Muscle layer of colon (tissue), 2 donors: Measurements from ENCODE around the gene SMPD2.

Experiments used
- H3K27ac ChIP-seq: one replicate; pipeline ENCODE4 v1.7.0; 2013; ENCODE audit warnings: low read depth, mild to moderate bottlenecking, low read length, moderate library complexity
- H3K27me3 ChIP-seq, 2 donors: one replicate each; pipeline ENCODE4 v1.7.0; 2013; ENCODE audit warnings: low read length in 2 of 2, mild to moderate bottlenecking in 2 of 2; ENCODE audit not compliant: insufficient read depth in 2 of 2, control insufficient read depth in 1 of 2
- H3K36me3 ChIP-seq: one replicate; pipeline ENCODE4 v1.7.0; 2013; ENCODE audit warnings: mild to moderate bottlenecking, low read length; ENCODE audit not compliant: insufficient read depth
- H3K4me1 ChIP-seq: one replicate; pipeline ENCODE4 v1.7.0; 2013; ENCODE audit warnings: mild to moderate bottlenecking, low read length; ENCODE audit not compliant: insufficient read depth
- H3K4me3 ChIP-seq, 2 donors: one replicate each; pipeline ENCODE4 v1.7.0; 2013; ENCODE audit warnings: low read length in 2 of 2, low read depth in 1 of 2, mild to moderate bottlenecking in 1 of 2, moderate library complexity in 1 of 2
- H3K9ac ChIP-seq: one replicate; pipeline ENCODE4 v1.7.0; 2013; ENCODE audit warnings: low read length
- H3K9me3 ChIP-seq: one replicate; pipeline ENCODE4 v1.7.0; 2013; ENCODE audit warnings: mild to moderate bottlenecking, low read length
- donor health status: abdominal sarcoma.
- donor health status: Adenocarcinoma of cecum.

SMPD2 gene

DNA sequence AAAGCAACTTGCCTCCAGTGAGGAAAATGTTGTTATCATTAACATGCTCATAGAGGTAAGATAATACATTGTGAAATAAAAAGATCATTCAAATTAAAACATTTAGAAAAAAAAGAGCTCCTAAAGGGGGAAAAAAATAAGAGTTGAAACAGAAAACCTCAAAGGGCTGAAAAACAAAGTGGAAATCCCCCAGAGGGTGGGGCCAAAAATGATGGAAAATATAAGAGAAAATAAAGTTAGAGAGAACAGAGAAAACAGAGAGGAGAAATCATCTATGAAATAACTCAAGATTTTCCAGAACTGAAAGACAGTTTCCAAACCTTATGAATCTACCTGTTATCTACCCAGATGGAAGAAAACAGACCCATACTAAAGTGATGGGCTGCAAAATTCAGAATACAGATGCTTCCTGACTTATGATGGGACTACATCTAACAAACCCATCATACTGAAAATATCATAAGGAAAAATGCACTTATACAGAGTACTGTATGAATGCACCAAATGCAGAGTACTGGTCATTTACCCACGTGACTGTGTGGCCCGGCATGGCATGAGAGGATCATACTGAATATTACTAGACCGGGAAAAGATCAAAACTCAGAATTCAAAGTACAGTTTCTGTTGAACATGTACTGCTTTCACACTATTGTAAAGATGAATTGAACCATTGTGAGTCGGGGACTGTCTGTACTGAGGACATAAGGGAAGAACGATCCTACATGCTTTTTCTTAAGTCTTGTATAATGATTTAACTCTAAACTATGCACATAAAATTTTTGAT is 38.5 kb downstream of the SMPD2 start:
- H3K36me3 ChIP-seq, result peaks cover 43% of the 10 kb centered on the region
- no peak overlapping the region for H3K9ac ChIP-seq
- H3K9me3 ChIP-seq, result no peaks in the 10 kb centered on the region
- H3K4me3 ChIP-seq, result no peak overlapping the region
- H3K27me3 ChIP-seq, result no peaks in the 10 kb centered on the region
- no peak overlapping the region for H3K27ac ChIP-seq
- H3K4me1 ChIP-seq, result peaks cover 42% of the 10 kb centered on the region

GRCh38 chr6:109480993-109481480 is 40.5 kb downstream of the SMPD2 start:
- H3K27ac ChIP-seq, result no peak overlapping the region
- no peak overlapping the region for H3K9ac ChIP-seq
- peaks cover 42% of the 10 kb centered on the region for H3K4me1 ChIP-seq
- H3K9me3 ChIP-seq, result no peaks in the 10 kb centered on the region
- peak overlapping the region in 1 of 2 donors; percentile 84 for H3K4me3 ChIP-seq
- H3K27me3 ChIP-seq, result no peaks in the 10 kb centered on the region
- H3K36me3 ChIP-seq, result peaks cover 32% of the 10 kb centered on the region

DNA sequence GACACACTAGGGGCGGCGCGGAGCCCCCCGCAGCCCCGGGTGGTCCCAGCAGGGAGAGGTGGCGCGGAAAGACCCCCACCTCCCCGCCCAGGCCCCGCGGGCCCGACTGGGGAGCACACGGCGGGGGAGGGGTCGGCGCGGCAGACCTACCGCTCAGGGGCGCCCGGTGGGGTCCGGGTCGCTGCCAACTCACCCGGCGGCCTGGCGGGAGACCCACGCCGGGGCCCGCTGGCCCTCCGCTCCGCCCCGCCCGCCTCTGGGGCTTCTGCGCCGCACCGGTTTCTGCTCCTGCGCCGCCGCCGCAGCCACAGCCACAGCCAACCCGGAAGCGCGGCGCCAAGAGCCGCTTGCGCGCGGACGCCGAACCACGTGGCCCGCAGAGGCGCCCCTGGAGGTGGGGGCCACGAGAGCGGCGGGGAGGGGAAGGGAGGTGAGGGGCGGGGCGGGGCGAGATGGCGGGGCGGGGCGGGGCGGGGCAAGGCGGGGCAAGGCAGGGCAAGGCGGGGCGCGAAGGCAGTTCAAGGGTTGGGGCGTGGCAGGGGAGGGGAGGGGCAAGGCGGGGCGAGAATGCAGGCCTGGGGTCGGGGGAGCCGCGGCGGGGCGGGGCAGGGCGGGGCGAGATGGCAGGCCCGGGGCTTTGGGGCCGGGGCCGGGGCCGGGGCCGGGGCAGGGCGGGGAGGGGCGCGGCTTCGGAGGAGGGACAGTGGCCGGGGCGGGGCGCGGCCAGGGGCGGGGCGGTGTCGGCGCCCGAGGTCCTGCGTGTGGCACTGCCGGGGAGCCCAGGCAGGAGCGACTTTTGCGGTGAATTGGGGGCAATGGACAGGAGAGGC is 42.6 kb downstream of the SMPD2 start, which contains the start of gene ZBTB24:
TSS of gene ZBTB24 (minus strand) at position 315 of the 830 bp plus-strand sequence. CDS start 1,193 bp downstream, outside the sequence.
- Histone ChIP-seq H3K27ac (peak within 1 kb of the TSS; percentile 63), H3K27me3 (no peaks in the 10 kb centered on the region), H3K4me1 (peaks cover 35% of the 10 kb centered on the region), H3K4me3 (peak within 1 kb of the TSS; percentile 71 to 84), H3K9ac (peak within 1 kb of the TSS; percentile 49), H3K9me3 (no peaks in the 10 kb centered on the region), H3K36me3 (peaks cover 16% of the 10 kb centered on the region)

DNA sequence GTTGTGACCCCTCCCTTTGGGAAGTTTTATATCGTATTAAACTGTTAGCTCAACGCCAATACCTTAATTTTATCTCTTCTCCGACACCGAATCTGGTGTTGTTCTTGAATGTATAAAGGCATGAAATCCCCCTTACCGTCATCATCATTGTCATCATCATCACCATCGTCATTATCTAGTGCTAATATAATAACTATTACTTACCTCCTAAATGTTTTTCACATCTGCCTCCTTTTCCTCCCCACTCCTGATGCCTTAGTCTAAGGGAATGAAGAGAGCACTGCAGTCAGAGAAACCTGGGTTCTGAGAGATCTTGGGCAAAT is 43.2 kb downstream of the SMPD2 start:
- Histone ChIP-seq H3K9ac (no peak overlapping the region), H3K27me3 (no peaks in the 10 kb centered on the region), H3K36me3 (peaks cover 16% of the 10 kb centered on the region), H3K4me1 (peaks cover 31% of the 10 kb centered on the region), H3K9me3 (no peaks in the 10 kb centered on the region), H3K4me3 (peak overlapping the region; percentile 36 to 58), H3K27ac (no peak overlapping the region)

- Histone ChIP-seq H3K4me1 (peaks cover 26% of the 10 kb centered on the region), H3K36me3 (peaks cover 16% of the 10 kb centered on the region), H3K9me3 (no peaks in the 10 kb centered on the region), H3K9ac (no peak overlapping the region), H3K27ac (no peak overlapping the region), H3K4me3 (peak overlapping the region in 1 of 2 donors; percentile 58), H3K27me3 (no peaks in the 10 kb centered on the region)
These were observed 43.6 kb downstream of the SMPD2 start for GRCh38 chr6:109484122-109484521.

DNA sequence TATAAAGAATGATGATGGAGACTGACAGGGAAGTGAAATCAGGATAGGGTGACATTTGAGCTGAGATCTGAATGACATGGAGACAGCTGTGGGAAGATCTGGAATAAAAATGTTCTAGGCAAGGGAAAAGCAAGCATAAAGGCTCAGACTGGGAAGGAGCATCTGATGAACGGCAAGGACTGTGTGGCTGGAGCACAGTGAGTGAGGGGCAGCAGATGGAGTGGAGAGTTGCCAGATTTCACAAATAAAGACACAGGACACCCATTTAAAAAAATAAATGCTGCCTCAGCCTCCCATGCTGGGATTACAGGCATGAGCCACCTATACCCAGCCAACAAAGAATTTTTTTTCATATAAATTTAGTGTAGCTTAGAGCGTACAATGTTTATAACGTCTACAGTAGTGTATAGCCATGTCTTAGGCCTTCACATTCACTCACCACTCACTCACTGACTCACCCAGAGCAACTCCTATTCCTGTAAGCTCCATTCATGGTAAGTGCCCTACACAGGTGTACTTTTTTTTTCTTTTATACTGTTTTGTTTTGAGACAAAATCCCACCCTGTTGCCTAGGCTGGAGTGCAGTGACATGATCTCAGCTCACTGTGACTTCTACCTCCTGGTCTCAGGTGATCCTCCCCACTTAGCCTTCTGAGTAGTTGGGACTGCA is 44.9 kb downstream of the SMPD2 start:
- H3K4me3 ChIP-seq, result no peak overlapping the region
- no peaks in the 10 kb centered on the region for H3K9me3 ChIP-seq
- H3K27me3 ChIP-seq, result no peaks in the 10 kb centered on the region
- H3K4me1 ChIP-seq, result peaks cover 18% of the 10 kb centered on the region
- H3K27ac ChIP-seq, result no peak overlapping the region
- H3K36me3 ChIP-seq, result peaks cover 16% of the 10 kb centered on the region
- no peak overlapping the region for H3K9ac ChIP-seq

GRCh38 chr6:109486068-109486467 is 45.5 kb downstream of the SMPD2 start:
- peaks cover 11% of the 10 kb centered on the region for H3K4me1 ChIP-seq
- H3K27ac ChIP-seq, result no peak overlapping the region
- H3K9ac ChIP-seq, result no peak overlapping the region
- no peaks in the 10 kb centered on the region for H3K27me3 ChIP-seq
- H3K4me3 ChIP-seq, result no peak overlapping the region
- no peaks in the 10 kb centered on the region for H3K9me3 ChIP-seq
- H3K36me3 ChIP-seq, result peaks cover 9% of the 10 kb centered on the region

GRCh38 chr6:109488001-109488400 is 47.5 kb downstream of the SMPD2 start:
- H3K9me3 ChIP-seq, result no peaks in the 10 kb centered on the region
- no peak overlapping the region for H3K9ac ChIP-seq
- H3K36me3 ChIP-seq, result no peaks in the 10 kb centered on the region
- H3K27ac ChIP-seq, result no peak overlapping the region
- H3K27me3 ChIP-seq, result no peaks in the 10 kb centered on the region
- H3K4me3 ChIP-seq, result no peak overlapping the region
- no peaks in the 10 kb centered on the region for H3K4me1 ChIP-seq

GRCh38 chr6:109490713-109491112 is 50.2 kb downstream of the SMPD2 start:
- H3K4me1 ChIP-seq, result no peaks in the 10 kb centered on the region
- no peaks in the 10 kb centered on the region for H3K9me3 ChIP-seq
- no peak overlapping the region for H3K27ac ChIP-seq
- no peaks in the 10 kb centered on the region for H3K27me3 ChIP-seq
- H3K36me3 ChIP-seq, result no peaks in the 10 kb centered on the region
- no peak overlapping the region for H3K9ac ChIP-seq
- H3K4me3 ChIP-seq, result no peak overlapping the region

- H3K36me3 ChIP-seq, result no peaks in the 10 kb centered on the region
- H3K9ac ChIP-seq, result no peak overlapping the region
- no peaks in the 10 kb centered on the region for H3K4me1 ChIP-seq
- H3K27ac ChIP-seq, result no peak overlapping the region
- no peaks in the 10 kb centered on the region for H3K27me3 ChIP-seq
- no peak overlapping the region for H3K4me3 ChIP-seq
- no peaks in the 10 kb centered on the region for H3K9me3 ChIP-seq
These were observed 50.8 kb downstream of the SMPD2 start for GRCh38 chr6:109491207-109491938.
